AG09319 (cell line): ENCODE data around the gene ZNF879.

Experiments
- DNase-seq: peaks from one replicate; pipeline ENCODE4 v3.0.0-alpha.2; 2010; ENCODE audit warnings: low read depth; ENCODE audit errors: extremely low read depth
- TF ChIP-seq, protein P1 (sequence below): IDR thresholded peaks from 2 replicates; pipeline ENCODE4 v1.5.1; 2011; ENCODE audit warnings: low read depth, mild to moderate bottlenecking, inconsistent platforms, low read length, moderate library complexity

The ZNF879 gene

DNA sequence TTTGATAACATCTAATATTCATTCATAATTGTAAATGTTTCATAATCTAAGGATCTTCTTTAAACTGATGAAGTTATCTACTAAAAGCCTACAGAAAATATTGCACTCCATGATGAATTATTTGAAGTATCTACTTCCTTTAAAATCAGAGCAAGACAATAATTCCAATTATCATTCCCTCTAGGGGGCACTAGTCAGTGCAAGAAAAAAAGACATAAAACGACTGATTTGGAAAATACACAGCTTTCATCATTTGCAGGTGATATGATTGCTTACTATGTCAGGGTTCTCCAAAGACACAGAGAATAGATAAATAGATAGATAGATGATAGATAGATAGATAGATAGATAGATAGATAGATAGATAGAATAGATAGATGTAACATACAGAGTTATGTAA lies 14.9 kb upstream of the ZNF879 start:
- DNase-seq = no peak
- TF ChIP-seq, protein P1, sequence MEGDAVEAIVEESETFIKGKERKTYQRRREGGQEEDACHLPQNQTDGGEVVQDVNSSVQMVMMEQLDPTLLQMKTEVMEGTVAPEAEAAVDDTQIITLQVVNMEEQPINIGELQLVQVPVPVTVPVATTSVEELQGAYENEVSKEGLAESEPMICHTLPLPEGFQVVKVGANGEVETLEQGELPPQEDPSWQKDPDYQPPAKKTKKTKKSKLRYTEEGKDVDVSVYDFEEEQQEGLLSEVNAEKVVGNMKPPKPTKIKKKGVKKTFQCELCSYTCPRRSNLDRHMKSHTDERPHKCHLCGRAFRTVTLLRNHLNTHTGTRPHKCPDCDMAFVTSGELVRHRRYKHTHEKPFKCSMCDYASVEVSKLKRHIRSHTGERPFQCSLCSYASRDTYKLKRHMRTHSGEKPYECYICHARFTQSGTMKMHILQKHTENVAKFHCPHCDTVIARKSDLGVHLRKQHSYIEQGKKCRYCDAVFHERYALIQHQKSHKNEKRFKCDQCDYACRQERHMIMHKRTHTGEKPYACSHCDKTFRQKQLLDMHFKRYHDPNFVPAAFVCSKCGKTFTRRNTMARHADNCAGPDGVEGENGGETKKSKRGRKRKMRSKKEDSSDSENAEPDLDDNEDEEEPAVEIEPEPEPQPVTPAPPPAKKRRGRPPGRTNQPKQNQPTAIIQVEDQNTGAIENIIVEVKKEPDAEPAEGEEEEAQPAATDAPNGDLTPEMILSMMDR = no peak; the same call in 1 of the 2 replicates

DNA sequence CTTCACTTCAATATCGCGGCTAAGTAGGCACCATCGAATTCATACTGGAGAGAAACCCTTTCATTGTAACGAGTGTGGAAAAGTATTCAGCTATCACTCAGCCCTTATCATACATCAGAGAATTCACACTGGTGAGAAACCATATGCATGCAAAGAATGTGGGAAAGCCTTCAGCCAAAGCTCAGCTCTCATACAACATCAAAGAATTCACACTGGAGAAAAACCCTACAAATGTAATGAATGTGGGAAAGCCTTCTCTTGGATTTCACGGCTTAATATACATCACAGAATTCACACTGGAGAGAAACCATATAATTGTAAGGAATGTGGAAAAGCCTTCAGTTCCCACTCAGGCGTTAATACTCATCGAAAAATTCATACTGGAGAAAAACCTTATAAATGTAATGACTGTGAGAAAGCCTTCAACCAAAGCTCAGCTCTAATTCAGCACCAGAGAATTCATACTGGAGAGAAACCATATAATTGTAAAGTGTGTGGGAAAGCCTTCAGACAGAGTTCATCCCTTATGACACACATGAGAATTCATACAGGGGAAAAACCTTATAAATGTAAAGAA lies 9.5 kb downstream of the ZNF879 start:
- TF ChIP-seq, protein P1 = no peak
- no peak for DNase-seq

DNA sequence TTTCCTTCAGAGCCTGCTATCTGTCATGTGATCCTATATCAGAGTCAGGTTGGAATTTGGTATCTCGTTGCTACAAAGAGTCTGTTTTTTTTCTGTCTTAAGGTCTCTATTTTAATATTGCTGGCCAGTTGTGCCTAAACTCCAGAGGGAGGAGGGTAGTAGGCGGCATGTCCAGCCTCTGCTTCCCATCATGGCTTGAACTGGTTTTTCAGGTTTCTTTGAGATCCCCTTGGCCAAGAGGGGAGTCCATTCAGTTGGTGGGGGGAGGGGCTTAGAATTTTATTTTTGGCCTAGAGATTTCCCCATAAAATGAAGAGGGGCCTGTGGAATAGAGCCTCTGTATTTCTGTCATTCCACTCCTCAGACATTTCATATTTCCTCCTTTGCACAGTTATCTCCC lies 21.2 kb downstream of the ZNF879 start:
- TF ChIP-seq, protein P1 = no peak
- DNase-seq = no peak

DNA sequence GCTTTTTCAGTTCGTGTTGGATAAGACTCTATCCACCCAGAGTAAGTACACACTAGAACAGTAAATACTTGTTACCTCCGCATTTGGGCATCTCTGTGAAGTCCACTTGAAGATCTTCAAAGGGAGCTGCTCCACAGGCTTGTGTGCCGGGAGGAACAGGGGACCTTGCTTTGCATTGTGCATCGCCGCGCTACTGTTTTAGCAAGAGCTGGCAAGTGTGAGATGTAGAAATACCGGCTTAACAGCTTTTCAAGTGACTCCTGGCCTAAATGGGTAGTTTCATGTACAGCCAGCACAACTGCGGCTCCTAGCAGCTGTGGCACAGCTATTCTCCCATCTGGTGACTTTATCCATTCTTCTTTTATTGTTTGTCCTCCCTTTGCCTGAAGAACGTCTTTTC lies 28.2 kb downstream of the ZNF879 start:
- TF ChIP-seq, protein P1 = no peak
- no peak for DNase-seq

DNA sequence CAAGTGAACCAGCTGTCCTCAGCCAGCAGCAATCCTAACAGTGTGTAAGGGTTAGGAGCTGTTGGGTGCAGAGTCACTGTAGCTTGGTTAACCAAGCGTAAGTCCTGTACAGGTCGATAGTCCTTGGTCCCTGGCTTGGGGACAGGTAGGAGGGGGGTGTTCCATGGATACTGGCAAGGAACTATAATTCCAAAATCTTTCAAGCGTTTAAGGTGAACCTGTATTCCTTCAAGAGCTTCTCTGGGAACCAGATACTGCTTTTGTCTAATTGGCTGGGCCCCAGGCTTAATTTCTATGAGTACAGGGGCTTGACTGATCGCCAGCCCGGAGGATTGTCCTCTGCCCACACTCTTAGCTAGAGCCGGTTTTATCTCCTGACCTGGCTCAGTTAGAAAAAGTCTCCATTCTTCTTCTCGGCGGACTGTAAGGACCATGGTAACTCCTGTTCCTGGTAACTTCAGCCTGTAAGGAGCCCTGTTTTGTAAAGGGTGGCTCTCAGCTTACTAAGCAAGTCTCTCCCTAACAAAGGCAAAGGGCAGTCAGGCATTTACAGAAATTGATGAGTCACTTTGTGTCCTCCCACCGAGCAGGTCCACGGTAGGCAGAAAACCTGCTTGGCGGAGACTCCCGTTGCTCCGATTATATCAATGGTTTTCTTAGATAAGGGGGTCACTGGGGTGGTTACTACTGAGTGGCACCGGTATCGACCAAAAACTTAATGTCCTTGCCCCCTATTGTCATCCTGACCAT lies 30.6 kb downstream of the ZNF879 start:
- TF ChIP-seq, protein P1 = no peak
- DNase-seq = no peak

DNA sequence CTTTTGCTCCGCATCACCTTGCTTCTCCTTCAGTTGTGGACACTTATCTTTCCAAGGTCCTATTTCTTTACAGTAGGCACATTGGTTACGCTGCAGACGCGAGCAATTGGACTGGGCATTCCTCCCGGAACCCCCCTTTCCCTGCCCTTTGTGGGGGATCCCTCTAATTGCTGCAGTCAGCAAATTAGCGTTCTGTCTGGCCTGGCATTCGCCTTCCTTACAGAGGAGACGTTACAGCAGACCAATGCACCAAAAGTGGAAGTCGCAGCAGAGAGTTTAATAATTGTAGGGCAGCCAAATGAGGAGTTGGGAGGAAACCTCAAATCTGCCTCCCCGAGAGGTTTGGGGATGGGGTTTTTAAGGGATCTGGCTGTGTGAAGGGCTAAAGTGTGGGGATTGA lies 31.3 kb downstream of the ZNF879 start:
- DNase-seq = no peak
- TF ChIP-seq, protein P1 = no peak

DNA sequence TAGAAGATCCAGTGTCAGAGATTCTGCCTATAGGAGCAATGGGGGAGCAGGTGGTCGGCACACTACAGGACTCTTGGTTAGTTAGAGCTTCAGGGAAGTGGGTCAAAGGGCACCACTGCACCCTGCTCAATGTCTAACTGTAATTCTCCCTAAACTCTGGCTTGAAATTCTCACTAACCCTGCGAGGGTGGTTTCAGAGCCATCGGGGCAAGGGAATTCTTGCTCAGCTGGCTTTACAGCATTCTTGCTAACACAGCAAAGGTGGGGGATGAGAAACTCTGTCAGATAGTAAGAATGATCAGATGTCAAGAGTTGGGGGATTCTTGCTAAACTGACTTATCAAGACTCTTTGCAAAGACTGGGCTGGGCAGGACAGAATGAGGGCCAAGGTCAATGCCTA lies 31.8 kb downstream of the ZNF879 start:
- no peak for DNase-seq
- TF ChIP-seq, protein P1 = no peak
